ENCODE data around the gene NTM. TPM values are rescaled to one million over a fixed set of nuclear protein-coding genes. Genes with fewer than 3 reads are reported as not detected.

Gene NTM
- total RNA-seq, 2 experiments from 2014 or later, result not detected

- ATAC-seq (ENCODE audit: low read depth) (no peak), DNase-seq (no peak)
- POLR2A ChIA-PET, result no interaction called here
- Mint-ChIP-seq H3K36me3 (no peaks in the 10 kb centered on the region), H3K27me3 (no peaks in the 10 kb centered on the region), H3K4me1 (no peaks in the 10 kb centered on the region), H3K27ac (no peak overlapping the region), H3K4me3 (no peak overlapping the region), H3K9me3 (peaks cover 4% of the 10 kb centered on the region)
These were observed 725.1 kb downstream of the NTM start for GRCh38 chr11:132095230-132096131.

GRCh38 chr11:132096132-132096825 is 725.9 kb downstream of the NTM start:
- ATAC-seq (ENCODE audit: low read depth), result no peak
- H3K27me3 Mint-ChIP-seq, result no peaks in the 10 kb centered on the region
- H3K4me3 Mint-ChIP-seq, result no peak overlapping the region
- no peak for DNase-seq
- H3K27ac Mint-ChIP-seq, result no peak overlapping the region
- peaks cover 4% of the 10 kb centered on the region for H3K9me3 Mint-ChIP-seq
- no peaks in the 10 kb centered on the region for H3K4me1 Mint-ChIP-seq
- POLR2A ChIA-PET, result no interaction called here
- no peaks in the 10 kb centered on the region for H3K36me3 Mint-ChIP-seq

- POLR2A ChIA-PET, result no interaction called here
- no peak overlapping the region for H3K27ac Mint-ChIP-seq
- H3K4me3 Mint-ChIP-seq, result no peak overlapping the region
- no peak for ATAC-seq (ENCODE audit: low read depth)
- no peaks in the 10 kb centered on the region for H3K36me3 Mint-ChIP-seq
- no peaks in the 10 kb centered on the region for H3K4me1 Mint-ChIP-seq
- H3K27me3 Mint-ChIP-seq, result no peaks in the 10 kb centered on the region
- no peak for DNase-seq
- H3K9me3 Mint-ChIP-seq, result peaks cover 2% of the 10 kb centered on the region
These were observed 729.3 kb downstream of the NTM start for GRCh38 chr11:132099692-132100091.

- no peak overlapping the region for H3K4me3 Mint-ChIP-seq
These were observed 730.2 kb downstream of the NTM start for GRCh38 chr11:132100583-132100982.

GRCh38 chr11:132101881-132102280 is 731.5 kb downstream of the NTM start:
- no peaks in the 10 kb centered on the region for H3K36me3 Mint-ChIP-seq
- H3K4me3 Mint-ChIP-seq, result no peak overlapping the region
- no peaks in the 10 kb centered on the region for H3K4me1 Mint-ChIP-seq
- no peak overlapping the region for H3K27ac Mint-ChIP-seq
- H3K27me3 Mint-ChIP-seq, result no peaks in the 10 kb centered on the region
- H3K9me3 Mint-ChIP-seq, result peaks cover 4% of the 10 kb centered on the region
- no peak for ATAC-seq (ENCODE audit: low read depth)
- POLR2A ChIA-PET, result no interaction called here
- DNase-seq, result no peak

More at GRCh38 chr11:132100583-132100982, 730.2 kb downstream of the NTM start:
- Mint-ChIP-seq H3K27me3 (no peaks in the 10 kb centered on the region), H3K27ac (no peak overlapping the region), H3K36me3 (no peaks in the 10 kb centered on the region), H3K9me3 (peaks cover 2% of the 10 kb centered on the region), H3K4me1 (no peaks in the 10 kb centered on the region)
- no peak for DNase-seq
- ATAC-seq (ENCODE audit: low read depth), result no peak
- POLR2A ChIA-PET, result no interaction called here

- POLR2A ChIA-PET, result no interaction called here
- no peak overlapping the region for H3K27ac Mint-ChIP-seq
- no peaks in the 10 kb centered on the region for H3K36me3 Mint-ChIP-seq
- no peaks in the 10 kb centered on the region for H3K27me3 Mint-ChIP-seq
- ATAC-seq (ENCODE audit: low read depth), result no peak
- H3K4me1 Mint-ChIP-seq, result no peaks in the 10 kb centered on the region
- H3K4me3 Mint-ChIP-seq, result no peak overlapping the region
- peaks cover 1% of the 10 kb centered on the region for H3K9me3 Mint-ChIP-seq
- no peak for DNase-seq
These were observed 732.6 kb downstream of the NTM start for GRCh38 chr11:132103021-132103420.

- no peaks in the 10 kb centered on the region for H3K27me3 Mint-ChIP-seq
- H3K4me1 Mint-ChIP-seq, result no peaks in the 10 kb centered on the region
- DNase-seq (no peak), ATAC-seq (ENCODE audit: low read depth) (no peak)
- H3K9me3 Mint-ChIP-seq, result peaks cover 3% of the 10 kb centered on the region
- no peak overlapping the region for H3K27ac Mint-ChIP-seq
- H3K4me3 Mint-ChIP-seq, result no peak overlapping the region
- POLR2A ChIA-PET, result no interaction called here
- H3K36me3 Mint-ChIP-seq, result no peaks in the 10 kb centered on the region
These were observed 735.9 kb downstream of the NTM start for GRCh38 chr11:132106096-132106982.

GRCh38 chr11:132111316-132111715 is 740.9 kb downstream of the NTM start:
- Mint-ChIP-seq H3K9me3 (peaks cover 2% of the 10 kb centered on the region), H3K27me3 (no peaks in the 10 kb centered on the region), H3K27ac (no peak overlapping the region), H3K4me3 (no peak overlapping the region), H3K4me1 (no peaks in the 10 kb centered on the region), H3K36me3 (no peaks in the 10 kb centered on the region)
- ATAC-seq (ENCODE audit: low read depth) (no peak), DNase-seq (no peak)
- POLR2A ChIA-PET, result no interaction called here

- ATAC-seq (ENCODE audit: low read depth), result no peak
These were observed 741.4 kb downstream of the NTM start for GRCh38 chr11:132111838-132112237.

GRCh38 chr11:132112846-132113245 is 742.4 kb downstream of the NTM start:
- no peaks in the 10 kb centered on the region for H3K4me1 Mint-ChIP-seq

More at GRCh38 chr11:132111838-132112237, 741.4 kb downstream of the NTM start:
- DNase-seq, result no peak
- no peaks in the 10 kb centered on the region for H3K27me3 Mint-ChIP-seq
- H3K27ac Mint-ChIP-seq, result no peak overlapping the region
- POLR2A ChIA-PET, result no interaction called here
- no peaks in the 10 kb centered on the region for H3K36me3 Mint-ChIP-seq
- no peak overlapping the region for H3K4me3 Mint-ChIP-seq
- H3K4me1 Mint-ChIP-seq, result no peaks in the 10 kb centered on the region
- H3K9me3 Mint-ChIP-seq, result peaks cover 2% of the 10 kb centered on the region

GRCh38 chr11:132114185-132114584 is 743.8 kb downstream of the NTM start:
- Mint-ChIP-seq H3K4me3 (no peak overlapping the region), H3K36me3 (no peaks in the 10 kb centered on the region), H3K9me3 (peaks cover 2% of the 10 kb centered on the region), H3K27me3 (no peaks in the 10 kb centered on the region), H3K27ac (no peak overlapping the region), H3K4me1 (no peaks in the 10 kb centered on the region)
- no peak for DNase-seq
- no peak for ATAC-seq (ENCODE audit: low read depth)
- POLR2A ChIA-PET, result no interaction called here

More at GRCh38 chr11:132112846-132113245, 742.4 kb downstream of the NTM start:
- DNase-seq (no peak), ATAC-seq (ENCODE audit: low read depth) (no peak)
- peaks cover 2% of the 10 kb centered on the region for H3K9me3 Mint-ChIP-seq
- H3K4me3 Mint-ChIP-seq, result no peak overlapping the region
- POLR2A ChIA-PET, result no interaction called here
- no peak overlapping the region for H3K27ac Mint-ChIP-seq
- H3K27me3 Mint-ChIP-seq, result no peaks in the 10 kb centered on the region
- H3K36me3 Mint-ChIP-seq, result no peaks in the 10 kb centered on the region

- H3K4me1 Mint-ChIP-seq, result no peaks in the 10 kb centered on the region
- H3K27ac Mint-ChIP-seq, result no peak overlapping the region
- ATAC-seq (ENCODE audit: low read depth) (no peak), DNase-seq (no peak)
- POLR2A ChIA-PET, result no interaction called here
- no peaks in the 10 kb centered on the region for H3K27me3 Mint-ChIP-seq
- no peaks in the 10 kb centered on the region for H3K36me3 Mint-ChIP-seq
- no peak overlapping the region for H3K4me3 Mint-ChIP-seq
- H3K9me3 Mint-ChIP-seq, result no peaks in the 10 kb centered on the region
These were observed 744.3 kb downstream of the NTM start for GRCh38 chr11:132114743-132115142.

- Mint-ChIP-seq H3K4me3 (no peak overlapping the region), H3K27me3 (no peaks in the 10 kb centered on the region), H3K27ac (no peak overlapping the region), H3K9me3 (no peaks in the 10 kb centered on the region), H3K4me1 (no peaks in the 10 kb centered on the region), H3K36me3 (no peaks in the 10 kb centered on the region)
- DNase-seq (no peak), ATAC-seq (ENCODE audit: low read depth) (no peak)
- POLR2A ChIA-PET, result no interaction called here
These were observed 745.0 kb downstream of the NTM start for GRCh38 chr11:132115454-132115853.
